ENCODE data around the gene CLASP2. TPM values are rescaled to one million over a fixed set of nuclear protein-coding genes. Genes with fewer than 3 reads are reported as not detected.
"Not testable (repeated sequence)": the region's sequence is repeated elsewhere in the genome, so short reads cannot be mapped to it uniquely, and the experiment has no call there.

Gene CLASP2
- total RNA-seq, 1 donor from 2014 or later: 71.3 TPM

DNA sequence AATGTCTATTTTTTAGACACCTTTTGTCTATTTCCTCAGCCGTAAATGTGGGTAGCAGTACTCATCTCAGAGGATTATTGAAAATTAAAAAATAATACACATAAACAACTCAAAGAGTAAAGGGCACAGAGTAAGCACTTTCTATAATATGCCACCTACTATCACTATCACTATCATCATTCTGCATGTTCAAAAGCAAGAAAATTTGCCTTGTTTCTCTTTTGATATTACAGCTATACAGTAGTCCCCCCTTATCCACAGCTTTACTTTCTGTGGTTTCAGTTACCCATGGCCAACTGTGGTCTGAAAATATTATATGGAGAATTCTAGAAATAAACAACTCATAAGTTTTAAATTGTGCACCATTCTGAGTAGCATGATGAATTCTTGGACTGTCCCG, 27.7 kb downstream of the CLASP2 start:
- DNase-seq (ENCODE audit: low read depth): no peak

DNA sequence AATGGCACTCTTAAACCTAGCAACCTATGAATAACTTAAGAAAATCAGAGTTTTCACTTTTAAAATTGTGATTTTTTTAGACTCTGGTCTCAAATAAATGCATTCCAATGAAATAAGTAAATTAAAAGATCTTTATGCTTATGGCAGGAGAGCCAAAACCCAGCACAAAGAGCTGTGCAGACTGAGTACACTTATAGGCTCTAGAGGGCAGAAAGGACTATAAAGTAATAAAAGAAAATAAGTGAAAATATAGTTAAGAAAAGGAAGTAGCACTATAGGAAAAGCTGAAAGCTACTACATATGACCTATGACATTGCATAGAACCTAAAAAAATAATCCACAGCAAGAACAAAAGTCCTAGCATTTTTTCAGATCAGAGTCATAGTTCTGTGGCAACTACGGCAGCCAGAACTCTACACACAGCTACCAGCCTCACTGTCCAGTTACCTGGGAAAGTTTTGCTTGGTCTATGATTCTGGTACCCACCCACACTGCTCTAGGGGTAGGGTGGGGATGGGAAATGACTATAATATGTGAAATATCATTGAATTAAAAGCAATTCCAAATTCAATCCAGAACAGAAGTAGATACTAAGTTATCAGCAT, 30.5 kb downstream of the CLASP2 start:
- DNase-seq (ENCODE audit: low read depth): no peak

DNA sequence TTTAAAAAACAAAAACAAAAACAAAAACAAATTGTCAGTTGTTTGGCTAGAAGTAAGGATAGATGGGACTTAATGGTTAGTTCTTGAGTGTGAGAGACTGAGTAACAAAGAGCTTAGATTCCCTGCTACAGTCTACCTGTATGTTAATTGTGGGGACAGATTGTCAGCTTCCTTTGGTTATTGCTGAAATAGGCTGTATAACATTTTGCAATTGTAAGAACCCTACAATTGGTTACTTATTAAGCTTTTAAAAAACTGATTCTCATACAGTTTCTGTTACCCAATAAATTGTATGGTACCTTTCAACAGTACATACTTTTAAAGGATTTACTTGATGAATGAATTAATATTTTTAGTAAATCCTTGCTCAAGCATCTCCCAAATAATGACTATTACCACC, 35.3 kb downstream of the CLASP2 start:
- DNase-seq (ENCODE audit: low read depth): no peak

DNA sequence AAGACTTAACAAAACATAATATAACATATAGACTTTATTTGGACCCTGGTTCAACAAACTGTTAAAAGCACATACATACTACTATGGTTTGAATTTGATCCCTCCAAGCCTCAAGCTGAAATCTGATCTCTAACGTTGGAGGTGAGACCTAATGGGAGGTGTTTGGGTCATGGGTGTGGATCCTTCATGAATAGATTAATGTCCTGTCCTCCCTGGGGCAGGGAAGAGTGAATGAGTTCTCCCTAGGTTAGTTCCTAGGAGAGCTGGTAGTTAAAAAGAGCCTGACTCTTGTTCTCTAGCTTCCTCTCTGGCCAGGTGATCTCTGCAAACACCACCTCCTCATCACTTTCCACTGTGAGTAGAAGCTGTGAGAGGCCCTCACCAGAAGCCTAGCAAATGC, 36.4 kb downstream of the CLASP2 start:
- no peak for DNase-seq (ENCODE audit: low read depth)

DNA sequence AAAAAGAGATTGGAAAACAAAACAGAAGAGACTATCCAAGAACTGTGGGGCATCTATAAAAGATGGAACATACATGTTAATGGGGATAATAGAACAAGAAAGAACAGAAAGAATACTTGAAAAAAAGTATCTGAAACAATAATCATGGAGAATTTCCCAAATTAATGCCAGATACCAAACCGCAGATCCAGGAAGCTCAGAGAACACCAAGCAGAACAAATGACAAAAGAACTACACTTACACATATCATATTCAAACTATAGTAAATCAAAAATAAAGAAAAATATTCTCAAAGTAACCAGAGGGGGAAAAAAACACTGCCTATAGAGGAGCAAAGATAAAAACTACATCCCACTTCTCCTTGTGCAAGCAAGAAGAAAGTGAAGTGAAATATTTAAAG, 40.0 kb downstream of the CLASP2 start:
- no peak for DNase-seq (ENCODE audit: low read depth)

DNA sequence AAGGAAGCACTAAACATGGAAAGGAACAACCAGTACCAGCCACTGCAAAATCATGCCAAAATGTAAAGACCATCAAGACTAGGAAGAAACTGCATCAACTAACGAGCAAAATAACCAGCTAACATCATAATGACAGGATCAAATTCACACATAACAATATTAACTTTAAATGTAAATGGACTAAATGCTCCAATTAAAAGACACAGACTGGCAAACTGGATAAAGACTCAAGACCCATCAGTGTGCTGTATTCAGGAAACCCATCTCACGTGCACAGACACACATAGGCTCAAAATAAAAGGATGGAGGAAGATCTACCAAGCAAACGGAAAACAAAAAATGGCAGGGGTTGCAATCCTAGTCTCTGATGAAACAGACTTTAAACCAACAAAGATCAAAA, 44.6 kb downstream of the CLASP2 start:
- DNase-seq (ENCODE audit: low read depth): not testable (repeated sequence)

DNA sequence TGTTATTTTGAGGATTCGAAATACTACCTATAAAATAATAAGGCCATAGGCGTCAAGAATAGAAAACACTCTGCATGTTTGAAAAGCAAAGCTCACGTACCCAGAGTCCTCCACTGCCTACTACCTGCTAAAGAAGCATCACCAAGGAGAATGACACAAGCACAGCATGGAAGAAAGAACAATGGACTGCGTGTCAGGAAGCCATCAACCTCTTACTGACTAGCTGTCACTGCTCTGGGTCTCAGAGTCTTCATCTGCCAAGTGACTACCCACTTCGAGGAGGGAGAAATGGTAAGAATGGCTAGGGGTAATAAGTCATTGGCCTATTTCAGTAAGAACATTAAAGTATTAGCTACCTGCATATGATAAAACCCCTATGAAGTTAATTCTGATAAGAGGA, 49.4 kb downstream of the CLASP2 start:
- DNase-seq (ENCODE audit: low read depth): no peak

DNA sequence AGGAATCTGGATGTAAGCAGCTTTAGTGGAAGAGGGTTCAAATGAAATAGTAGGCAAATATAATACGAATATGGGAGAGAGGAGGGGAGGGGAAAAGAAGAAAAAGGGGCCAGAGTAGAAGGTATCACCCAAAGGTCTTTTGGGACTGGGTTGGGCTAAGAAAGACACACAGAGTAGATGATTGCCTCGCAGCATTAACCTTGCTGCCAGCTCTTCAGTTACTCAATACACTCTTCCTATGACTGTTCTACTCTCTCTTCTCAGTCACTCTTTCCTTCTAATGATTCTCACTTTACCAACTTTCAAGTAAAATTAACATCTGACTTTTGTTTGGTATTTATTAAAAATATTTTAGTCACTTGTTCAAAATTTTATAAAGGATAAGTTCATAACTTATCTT, 52.8 kb downstream of the CLASP2 start:
- no peak for DNase-seq (ENCODE audit: low read depth)

DNA sequence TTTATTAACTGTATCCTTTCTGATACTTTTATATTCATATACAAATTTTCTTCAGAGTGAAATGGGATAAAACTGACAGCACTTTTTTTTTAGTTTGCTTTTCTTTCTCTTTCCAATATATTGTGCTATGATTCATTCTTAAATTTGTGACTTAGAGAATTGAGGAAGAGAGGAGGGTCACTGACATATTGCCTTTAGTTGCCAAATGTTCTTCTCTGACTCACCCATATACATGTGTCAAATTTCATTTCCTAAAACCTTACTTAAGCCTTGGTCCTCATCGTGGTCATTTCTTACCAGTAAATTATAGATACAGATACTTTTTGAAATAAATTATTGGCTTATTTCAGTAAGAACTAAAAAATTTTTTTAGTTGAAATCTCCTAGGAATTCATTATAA, 53.9 kb downstream of the CLASP2 start:
- DNase-seq (ENCODE audit: low read depth): peak; percentile 40

DNA sequence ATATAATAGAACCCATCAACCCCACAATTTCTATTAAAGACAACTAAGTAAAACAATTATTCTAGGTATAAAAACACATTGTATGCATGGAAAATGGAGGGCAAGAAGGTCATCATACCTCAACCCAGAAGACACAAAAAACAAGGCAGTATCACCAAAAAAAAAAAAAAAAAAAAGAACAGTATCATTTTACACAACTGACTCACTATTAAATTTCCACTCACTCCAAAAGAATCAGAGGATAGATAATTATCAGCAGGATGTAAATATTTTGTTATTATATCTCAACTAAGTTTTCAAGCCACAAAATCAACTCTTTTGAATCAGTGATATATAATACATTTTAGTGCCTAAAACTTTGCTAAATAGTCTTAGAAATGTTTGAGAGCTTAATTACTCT, 55.0 kb downstream of the CLASP2 start:
- no peak for DNase-seq (ENCODE audit: low read depth)

DNA sequence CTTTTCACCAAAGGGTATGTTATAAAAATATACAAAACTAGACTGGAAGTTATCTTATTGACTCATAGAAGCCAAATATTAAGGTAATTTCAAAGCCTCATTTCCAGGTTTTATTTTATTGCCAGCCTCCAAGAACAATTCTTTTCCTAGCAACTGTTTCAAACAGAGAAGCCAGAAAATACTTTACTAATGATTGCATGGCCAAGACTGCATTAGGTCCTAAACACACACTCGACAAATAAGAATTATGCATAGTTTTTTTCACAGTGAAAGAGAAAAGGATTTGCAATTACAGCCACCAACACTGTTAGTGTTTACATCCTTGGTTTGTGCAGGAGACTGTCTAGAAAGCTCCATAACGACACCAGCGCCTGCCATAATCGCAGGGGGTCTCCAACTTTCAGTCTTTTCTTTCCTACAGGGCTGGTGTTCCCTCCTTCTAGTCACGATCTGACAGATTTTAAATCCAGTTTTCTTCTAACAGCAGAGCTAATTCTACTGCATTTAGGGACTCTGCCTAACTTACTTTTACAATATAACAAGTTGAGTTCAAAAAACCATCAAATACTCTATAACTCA, 58.1 kb downstream of the CLASP2 start:
- DNase-seq (ENCODE audit: low read depth): no peak

DNA sequence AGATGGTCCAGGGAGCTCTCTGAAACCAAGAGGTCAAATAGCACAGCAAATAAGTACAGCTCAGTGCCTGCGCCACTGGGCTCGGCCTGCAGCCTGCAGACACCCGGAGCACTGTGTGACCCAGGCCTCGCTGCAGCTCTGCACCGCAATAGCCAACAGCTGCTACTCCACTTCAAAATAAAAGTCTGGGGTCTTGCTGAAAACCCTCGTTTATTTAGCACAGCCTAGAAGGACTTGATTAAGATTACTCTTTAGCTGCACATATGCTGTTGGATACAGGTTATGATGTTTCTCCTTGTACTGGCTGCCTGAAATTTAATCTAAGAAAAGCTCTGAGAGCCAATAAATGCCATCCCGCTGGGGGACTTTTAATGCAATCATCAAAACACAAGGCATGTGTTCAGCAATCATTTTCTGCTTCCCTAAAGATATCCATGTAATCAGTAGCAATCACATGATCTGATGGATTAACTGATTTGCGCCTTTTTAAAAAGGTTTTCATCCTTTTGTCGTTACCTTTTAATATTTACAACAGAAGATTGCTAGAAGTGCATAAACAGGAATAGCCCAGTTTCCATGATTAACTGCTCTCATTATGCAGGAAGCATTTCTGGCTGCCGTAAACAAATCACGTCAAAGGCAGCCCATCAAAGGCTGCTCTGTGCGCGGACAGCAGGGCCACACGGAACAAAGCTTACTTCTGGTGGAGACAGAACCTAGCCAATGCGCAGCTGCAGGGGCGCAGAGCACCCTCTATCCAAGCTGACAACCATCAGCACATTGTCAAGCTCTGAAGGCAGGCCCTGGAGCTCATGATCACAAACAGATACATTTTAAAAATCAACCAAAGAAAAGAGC, 58.8 kb downstream of the CLASP2 start:
- peak; percentile 92 for DNase-seq (ENCODE audit: low read depth)

DNA sequence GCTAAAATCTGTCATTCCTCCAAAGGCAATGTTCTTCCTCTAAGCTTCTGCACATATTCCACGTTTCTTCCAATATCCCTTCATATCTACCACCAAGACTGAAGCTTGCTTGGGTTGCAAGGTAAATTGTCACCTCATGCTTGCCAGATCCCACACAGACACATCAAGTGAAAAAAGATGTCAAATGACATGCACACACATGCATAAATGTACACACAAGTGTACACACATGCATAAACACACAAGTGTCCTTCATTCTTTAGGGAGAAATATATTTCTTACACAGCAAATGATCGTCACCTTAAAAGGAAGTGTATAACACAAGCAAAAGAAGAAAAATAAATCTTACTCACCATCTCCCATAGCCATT, 59.4 kb downstream of the CLASP2 start:
- no peak for DNase-seq (ENCODE audit: low read depth)

DNA sequence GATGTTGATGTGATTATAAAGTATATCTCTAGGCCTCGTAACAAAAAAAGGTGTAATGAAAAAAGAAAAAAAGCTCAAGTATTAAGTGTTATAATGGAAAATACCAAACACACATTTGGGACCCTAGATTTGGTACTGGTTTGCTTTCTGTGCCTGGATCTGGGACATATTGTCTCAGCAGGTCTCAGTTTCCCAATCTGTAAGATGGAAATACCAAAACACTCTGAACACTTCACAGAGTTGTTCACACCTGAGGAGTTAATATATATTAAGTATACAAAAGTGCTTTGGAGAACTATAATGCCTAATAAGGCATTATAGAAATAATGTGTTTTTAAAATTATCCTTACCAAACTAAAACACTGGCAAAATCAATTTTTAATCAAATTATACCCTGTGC, 60.0 kb downstream of the CLASP2 start:
- DNase-seq (ENCODE audit: low read depth): no peak

DNA sequence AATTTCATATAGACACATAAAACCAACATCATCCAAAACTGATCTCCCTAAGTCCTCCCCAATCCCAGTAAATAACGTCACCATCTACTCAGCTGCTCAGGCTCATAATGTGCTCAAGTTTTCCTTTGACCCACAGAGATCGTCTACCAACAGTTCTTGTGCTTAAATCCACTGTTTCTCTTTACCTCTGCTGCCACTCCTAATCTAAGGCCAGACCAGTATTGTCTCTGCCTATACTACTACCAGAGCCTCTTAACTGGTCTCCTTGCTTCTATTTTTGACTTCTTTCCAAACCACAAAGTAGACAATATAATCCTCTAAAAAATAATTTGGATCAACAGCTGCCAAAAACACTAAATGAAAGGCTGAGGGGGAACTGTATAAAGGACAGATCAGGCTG, 65.3 kb downstream of the CLASP2 start:
- peak; percentile 44 for DNase-seq (ENCODE audit: low read depth)

DNA sequence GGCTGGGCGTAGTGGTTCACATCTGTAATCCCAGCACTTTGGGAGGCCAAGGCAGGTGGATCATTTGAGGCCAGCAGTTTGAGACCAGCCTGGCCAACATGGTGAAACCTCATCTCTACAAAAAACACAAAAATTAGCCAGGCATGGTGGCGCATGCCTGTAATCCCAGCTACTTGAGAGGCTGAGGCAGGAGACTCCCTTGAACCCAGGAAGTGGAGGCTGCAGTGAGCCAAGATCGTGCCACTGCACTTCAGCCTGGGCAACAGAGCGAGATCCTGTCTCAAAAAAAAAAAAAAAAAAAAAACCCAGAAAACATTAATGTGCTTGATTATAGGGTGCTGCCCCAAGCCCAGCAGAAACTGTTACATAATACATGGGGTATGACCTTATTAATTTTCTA, 67.0 kb downstream of the CLASP2 start:
- DNase-seq (ENCODE audit: low read depth): not testable (repeated sequence)

DNA sequence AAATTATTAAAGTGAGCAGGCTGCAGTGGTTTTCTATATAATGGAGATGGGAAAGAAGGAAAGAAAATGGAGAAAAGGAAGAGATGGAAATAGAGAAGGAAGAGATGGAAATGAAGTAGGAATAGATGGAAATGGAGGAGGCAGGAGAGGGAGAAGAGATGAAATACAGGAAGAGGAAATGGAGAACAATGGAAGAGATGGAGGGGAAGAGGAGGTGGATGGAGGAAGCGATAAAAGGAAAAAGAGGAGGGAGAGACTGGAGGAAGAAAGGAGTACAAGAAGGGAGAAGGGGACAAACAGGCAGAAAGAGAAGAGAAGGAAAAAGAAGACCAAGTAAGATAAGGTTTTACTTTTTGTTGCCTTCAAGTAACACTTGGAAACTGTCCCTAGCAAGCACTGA, 67.6 kb downstream of the CLASP2 start:
- DNase-seq (ENCODE audit: low read depth): no peak

DNA sequence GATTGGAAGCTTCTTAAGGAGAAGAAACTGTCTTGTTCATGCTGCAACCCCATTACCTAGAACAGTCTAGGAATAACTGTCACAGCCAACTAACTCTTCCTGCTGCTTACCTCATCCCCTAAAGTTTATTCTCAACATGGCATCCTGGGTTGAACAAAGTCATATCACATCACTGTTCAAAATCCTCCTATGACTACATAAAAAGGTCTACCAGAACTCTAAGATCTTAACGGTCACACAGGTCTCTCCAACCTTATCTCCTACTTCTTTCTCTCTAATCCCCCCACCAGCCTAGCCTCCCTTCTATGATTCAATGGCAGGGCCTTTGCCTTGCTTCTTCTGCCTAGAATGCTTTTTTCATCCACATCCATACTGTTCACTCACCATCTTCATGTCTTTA, 69.3 kb downstream of the CLASP2 start:
- DNase-seq (ENCODE audit: low read depth): no peak

DNA sequence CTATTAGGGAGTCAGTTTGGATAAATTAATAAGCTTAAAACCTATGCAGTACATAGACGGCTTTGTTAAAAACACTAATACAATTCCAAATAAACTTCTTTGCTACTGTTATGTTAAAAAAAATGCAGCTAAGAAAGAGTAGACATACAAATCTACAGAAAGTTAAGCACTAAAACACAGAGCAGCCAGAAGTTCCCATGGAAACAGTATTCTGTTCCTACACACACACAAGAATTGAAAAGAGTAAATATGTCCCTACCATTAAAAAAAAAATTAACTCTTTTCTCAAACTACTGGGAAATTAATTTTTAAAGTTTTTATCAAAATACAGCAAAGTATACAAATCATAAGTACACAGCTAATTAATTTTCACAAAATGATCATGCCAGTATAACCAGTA, 71.6 kb downstream of the CLASP2 start:
- DNase-seq (ENCODE audit: low read depth): no peak

DNA sequence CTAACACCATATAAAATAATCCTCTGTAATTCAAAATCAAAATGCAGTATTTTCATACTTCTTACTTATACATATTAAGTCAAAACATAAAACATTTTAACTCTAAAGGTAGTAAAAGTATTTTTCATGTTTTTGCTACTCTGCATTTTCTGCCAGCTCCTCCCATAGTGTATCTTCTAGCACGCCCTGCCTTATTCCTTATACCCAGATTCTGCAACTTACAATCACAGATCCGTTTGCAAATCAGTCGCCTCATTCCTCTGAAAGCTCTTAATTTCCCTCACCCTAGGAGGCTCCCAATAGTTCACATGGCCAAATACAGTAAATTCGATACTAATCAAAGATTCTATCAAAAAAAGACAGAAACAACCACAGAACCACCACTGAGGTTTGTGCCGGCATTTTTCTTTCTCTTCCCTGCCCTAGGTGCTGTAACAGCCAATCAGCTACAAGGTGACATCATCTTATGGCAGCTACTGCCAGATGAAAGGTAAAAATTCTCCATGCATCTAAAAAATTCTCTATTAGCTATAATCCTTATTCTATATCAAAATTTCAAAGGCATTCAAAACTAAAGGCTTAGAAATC, 72.9 kb downstream of the CLASP2 start:
- DNase-seq (ENCODE audit: low read depth): peak; percentile 35

DNA sequence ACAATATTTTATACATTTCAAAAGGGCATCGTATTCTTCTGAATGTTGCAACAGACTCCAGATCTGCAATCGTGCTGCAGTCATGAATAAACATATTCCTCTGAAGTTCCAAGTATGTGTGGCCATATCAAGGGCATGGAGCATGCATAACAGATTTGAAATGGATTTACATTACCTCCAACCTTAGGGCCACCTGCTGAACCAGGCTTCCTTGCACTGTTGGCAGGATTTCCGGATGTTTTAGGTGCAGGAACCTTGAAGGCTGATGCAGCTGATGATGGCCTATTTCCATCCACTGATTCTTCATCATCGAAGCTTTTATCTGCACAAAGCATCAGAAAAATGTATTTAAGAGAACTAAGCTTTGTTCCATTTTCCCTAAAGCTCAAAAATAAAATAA, 73.5 kb downstream of the CLASP2 start:
- DNase-seq (ENCODE audit: low read depth): no peak

DNA sequence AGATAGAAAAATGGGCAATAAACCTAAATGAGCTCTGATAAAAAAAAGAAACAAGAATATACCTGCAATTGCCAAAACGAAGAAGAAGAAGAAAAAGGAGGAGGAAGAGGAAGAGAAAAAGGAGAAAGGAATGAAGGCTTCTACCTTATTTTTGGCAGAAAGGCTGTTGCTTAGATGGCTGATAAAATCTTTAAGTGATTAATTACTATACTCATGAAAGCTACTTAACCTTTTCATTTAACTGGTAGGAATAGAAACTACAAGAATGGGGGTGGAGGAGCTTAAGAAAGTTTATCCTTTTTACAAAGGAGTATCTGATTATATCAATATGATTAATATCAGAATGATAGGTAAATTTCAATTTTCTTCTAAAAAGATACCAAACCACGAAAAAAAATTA, 75.2 kb downstream of the CLASP2 start:
- DNase-seq (ENCODE audit: low read depth): no peak

Measured in myocyte (in vitro differentiated cells).